ENCODE results near the gene KIF4A. TPM values are rescaled to one million over a fixed set of nuclear protein-coding genes. Genes with fewer than 3 reads are reported as not detected.

KIF4A gene
- total RNA-seq, 2 donors from 2014 or later, result not detected

GRCh38 chrX:70423936-70424675 lies 134.2 kb downstream of the KIF4A start:
- WGBS, 2 donors, result 86 to 87% methylated on average over 3 to 10 of the region's 10 CpGs
- no peak overlapping the region for H3K4me3 ChIP-seq
- no peak overlapping the region for H3K27ac ChIP-seq
- no peak for ATAC-seq
- intact Hi-C loops (cut with DNase I), result loop anchor here (10.0 kb wide), 1 partner anchor 241 kb away; no protein-coding TSS in a partner anchor
- TF ChIP-seq POLR2A (IDR thresholded peaks at IDR 0.05) (no peak), CTCF (IDR thresholded peaks at IDR 0.05) (no peak)
- H3K36me3 ChIP-seq (replicated peaks in 1 of 2; ENCODE audit: insufficient read depth in 1 of 2, low read depth in 2 of 2), result no peaks in the 10 kb centered on the region
- H3K9me3 ChIP-seq, result no peaks in the 10 kb centered on the region
- no peaks in the 10 kb centered on the region for H3K27me3 ChIP-seq
- H3K4me1 ChIP-seq, result no peaks in the 10 kb centered on the region
- no peak for DNase-seq

GRCh38 chrX:70424801-70425200 lies 134.9 kb downstream of the KIF4A start:
- no peak overlapping the region for H3K4me3 ChIP-seq
- H3K27me3 ChIP-seq, result no peaks in the 10 kb centered on the region
- H3K36me3 ChIP-seq (replicated peaks in 1 of 2; ENCODE audit: insufficient read depth in 1 of 2, low read depth in 2 of 2), result no peaks in the 10 kb centered on the region
- H3K9me3 ChIP-seq, result no peaks in the 10 kb centered on the region
- H3K4me1 ChIP-seq, result no peaks in the 10 kb centered on the region
- intact Hi-C loops (cut with DNase I), result loop anchor here (10.0 kb wide), 1 partner anchor 240 kb away; no protein-coding TSS in a partner anchor
- H3K27ac ChIP-seq, result no peak overlapping the region
- TF ChIP-seq POLR2A (IDR thresholded peaks at IDR 0.05) (no peak), CTCF (IDR thresholded peaks at IDR 0.05) (no peak)
- no peak for ATAC-seq
- WGBS, 2 donors, result 89% methylated on average over 8 of the region's 10 CpGs; no CpG with 5 or more reads in 1 of the 2 donors
- DNase-seq, result no peak

GRCh38 chrX:70426286-70427278 lies 136.7 kb downstream of the KIF4A start:
- WGBS, 2 donors, result 80 to 83% methylated on average over 8 to 9 of the region's 15 CpGs
- H3K4me3 ChIP-seq, result no peak overlapping the region
- no peaks in the 10 kb centered on the region for H3K36me3 ChIP-seq (replicated peaks in 1 of 2; ENCODE audit: insufficient read depth in 1 of 2, low read depth in 2 of 2)

GRCh38 chrX:70427365-70427764 lies 137.5 kb downstream of the KIF4A start:
- intact Hi-C loops (cut with DNase I), result loop anchor here (10.0 kb wide), 1 partner anchor 237 kb away; no protein-coding TSS in a partner anchor
- no peak for ATAC-seq

More at GRCh38 chrX:70426286-70427278, 136.7 kb downstream of the KIF4A start:
- intact Hi-C loops (cut with DNase I), result loop anchor here (10.0 kb wide), 1 partner anchor 238 kb away; no protein-coding TSS in a partner anchor
- DNase-seq (no peak), ATAC-seq (no peak)
- H3K9me3 ChIP-seq, result no peaks in the 10 kb centered on the region
- no peak overlapping the region for H3K27ac ChIP-seq
- H3K27me3 ChIP-seq, result no peaks in the 10 kb centered on the region
- TF ChIP-seq CTCF (IDR thresholded peaks at IDR 0.05) (no peak), POLR2A (IDR thresholded peaks at IDR 0.05) (no peak)
- no peaks in the 10 kb centered on the region for H3K4me1 ChIP-seq

More at GRCh38 chrX:70427365-70427764, 137.5 kb downstream of the KIF4A start:
- 10 to 22% methylated on average over 1 of the region's 2 CpGs for WGBS, 2 donors
- H3K9me3 ChIP-seq, result no peaks in the 10 kb centered on the region
- no peak for DNase-seq
- no peak overlapping the region for H3K27ac ChIP-seq
- TF ChIP-seq CTCF (IDR thresholded peaks at IDR 0.05) (no peak), POLR2A (IDR thresholded peaks at IDR 0.05) (no peak)
- H3K27me3 ChIP-seq, result no peaks in the 10 kb centered on the region
- no peak overlapping the region for H3K4me3 ChIP-seq
- no peaks in the 10 kb centered on the region for H3K4me1 ChIP-seq
- no peaks in the 10 kb centered on the region for H3K36me3 ChIP-seq (replicated peaks in 1 of 2; ENCODE audit: insufficient read depth in 1 of 2, low read depth in 2 of 2)
